HG03575 (cell line): ENCODE measurements around the gene UBE3D.
"Not testable (repeated sequence)": the region's sequence is repeated elsewhere in the genome, so short reads cannot be mapped to it uniquely, and the experiment has no call there.

Experiments used
- ATAC-seq: cut with Tn5 transposase; IDR thresholded peaks from one replicate; pipeline ENCODE4 v1.9.1; 2021; ENCODE audit not compliant: unreplicated experiment, insufficient number of reproducible peaks, low FRiP score; ENCODE audit errors: extremely low read depth

The UBE3D gene

DNA sequence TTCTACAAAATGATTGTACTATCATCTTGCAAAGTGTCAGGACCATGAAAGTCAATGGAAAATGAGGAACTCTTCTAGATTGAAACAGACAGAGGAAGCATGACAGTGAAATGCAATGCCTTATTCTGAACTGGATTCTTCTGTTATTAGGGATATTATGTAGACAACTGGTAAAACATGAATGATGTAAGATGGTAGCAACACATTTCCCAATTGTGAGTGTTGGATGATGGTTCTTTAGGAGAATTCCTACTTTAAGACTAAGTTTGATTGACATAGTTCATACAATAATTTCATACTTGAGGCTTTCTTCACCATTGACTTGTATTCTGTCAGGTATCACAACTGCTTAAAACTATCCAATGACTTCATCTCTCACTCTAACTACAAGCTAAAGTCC lies 4.5 kb downstream of the UBE3D start:
- no peak for ATAC-seq

DNA sequence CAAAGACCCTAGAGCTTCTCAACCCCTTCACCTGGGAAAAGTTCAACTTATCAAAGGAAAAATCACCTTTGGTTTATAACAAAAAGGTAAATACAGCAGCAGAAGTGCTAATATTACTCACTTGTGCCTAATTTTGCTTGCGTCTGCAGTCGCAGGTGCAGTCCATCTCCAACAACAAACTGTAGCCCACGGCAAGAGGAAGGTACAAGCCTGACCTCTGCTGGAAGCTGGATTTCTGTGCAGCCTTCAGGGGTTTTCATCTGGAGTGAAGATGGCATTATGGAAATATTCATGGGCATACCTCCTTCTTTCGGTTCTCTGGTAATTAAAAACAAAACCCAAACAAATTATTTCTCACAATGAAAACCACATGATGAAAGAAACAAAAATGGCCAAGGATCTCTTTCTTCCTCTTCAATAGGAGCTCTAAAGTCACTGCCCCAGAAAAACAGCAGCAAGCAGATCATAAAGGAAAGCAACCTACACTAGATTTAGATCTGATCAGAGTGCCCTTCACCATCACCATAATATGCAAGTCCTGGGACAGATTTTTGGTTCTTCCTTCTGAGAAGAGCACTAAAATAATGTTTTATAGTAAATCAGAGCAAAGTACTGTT lies 7.8 kb downstream of the UBE3D start:
- ATAC-seq: peak; percentile 80

DNA sequence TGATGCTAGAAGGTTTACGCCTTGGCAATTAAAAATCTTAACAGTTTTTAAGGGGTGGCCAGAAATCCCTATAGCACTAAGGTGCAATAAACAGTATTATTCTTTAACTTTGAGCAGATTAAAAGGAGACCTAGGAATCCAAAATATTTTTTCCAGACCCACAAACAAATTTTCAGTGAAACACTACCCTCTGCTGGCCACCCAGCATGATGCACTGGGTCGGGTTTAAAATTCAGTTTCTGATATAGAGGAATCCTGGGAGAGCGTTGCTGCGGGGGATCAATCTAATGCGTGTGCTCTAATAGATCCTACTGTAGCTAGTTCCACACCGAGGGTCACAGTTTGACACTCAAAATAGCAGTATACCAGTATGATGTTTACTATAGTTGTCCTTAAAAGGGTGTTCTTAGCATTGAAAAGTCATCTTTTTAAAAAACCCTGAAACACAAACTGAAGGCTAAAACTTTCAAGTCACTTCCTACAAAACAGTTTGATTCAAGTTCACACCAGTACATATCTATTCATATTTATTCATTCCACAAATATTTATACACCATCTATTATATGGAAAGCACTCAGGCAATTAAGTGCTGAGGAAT lies 10.2 kb downstream of the UBE3D start:
- no peak for ATAC-seq

- ATAC-seq: no peak
These were observed 12.0 kb downstream of the UBE3D start for GRCh38 chr6:83053678-83054077.

DNA sequence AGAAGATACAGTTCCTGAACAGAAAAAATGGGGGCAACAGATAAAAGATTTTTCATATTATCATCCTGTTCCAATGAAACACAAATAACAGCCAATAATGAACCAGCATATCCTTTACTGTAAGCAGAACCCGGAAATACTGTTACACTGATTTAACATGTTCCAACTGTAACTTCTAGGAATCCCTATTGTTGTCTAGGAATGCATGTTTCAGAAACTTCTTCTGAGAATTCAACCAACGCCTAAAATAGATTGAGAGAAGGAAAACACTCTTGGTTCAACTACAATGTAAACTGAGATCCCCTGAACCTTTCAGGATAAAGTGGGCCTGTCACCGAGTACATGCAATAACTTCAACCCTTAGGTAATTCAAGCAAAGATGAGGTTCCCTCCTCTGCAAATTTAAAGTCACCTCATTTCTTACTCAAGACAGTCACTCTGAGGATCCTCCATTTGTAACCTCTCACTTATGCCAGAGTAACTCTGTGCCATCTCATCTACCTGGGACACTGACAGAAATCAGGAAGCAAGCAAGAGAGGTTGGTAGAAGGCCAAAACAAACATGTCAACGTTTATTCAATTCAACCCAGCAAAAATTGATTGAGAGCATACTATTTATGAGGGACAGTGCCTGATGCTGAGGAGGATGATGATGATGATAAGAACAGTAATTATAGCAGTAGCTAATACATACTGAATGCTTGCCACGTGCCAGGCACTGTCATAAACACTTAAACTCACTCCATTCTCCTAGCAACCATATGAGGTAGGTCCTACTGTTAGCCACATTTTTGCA lies 14.1 kb downstream of the UBE3D start:
- ATAC-seq: no peak

DNA sequence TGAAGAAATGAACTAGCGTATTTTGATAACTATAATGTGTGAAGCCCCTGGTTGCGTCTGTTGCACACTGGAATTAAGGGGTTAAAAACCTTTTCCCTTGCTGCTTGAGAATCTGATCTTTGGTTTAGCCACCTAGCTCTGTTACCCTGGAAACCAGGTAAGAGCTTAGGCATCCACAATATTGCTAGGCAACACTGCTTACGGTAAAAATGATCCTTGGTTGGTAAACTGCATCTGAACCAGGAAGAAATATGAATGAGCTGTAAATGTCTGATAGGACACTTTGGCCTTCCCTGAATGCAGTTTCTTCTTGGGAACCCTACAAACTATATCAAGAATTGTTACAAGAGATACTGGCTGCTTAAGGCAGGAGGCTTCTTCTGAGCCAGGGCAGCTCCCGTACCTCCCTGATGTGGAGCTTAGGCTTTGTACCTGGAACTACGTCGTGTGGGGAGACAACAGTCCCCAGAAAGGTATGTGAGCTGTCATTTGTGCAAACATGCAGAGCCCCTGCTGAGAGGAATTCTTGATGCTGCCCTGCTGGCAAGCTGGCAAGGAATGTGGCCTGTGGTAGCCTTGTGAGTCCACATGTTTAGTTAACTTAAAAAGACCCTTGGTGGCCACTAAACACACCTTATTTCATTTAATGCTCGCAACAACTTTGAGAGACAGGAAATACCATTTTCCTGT lies 18.4 kb downstream of the UBE3D start:
- ATAC-seq: no peak

DNA sequence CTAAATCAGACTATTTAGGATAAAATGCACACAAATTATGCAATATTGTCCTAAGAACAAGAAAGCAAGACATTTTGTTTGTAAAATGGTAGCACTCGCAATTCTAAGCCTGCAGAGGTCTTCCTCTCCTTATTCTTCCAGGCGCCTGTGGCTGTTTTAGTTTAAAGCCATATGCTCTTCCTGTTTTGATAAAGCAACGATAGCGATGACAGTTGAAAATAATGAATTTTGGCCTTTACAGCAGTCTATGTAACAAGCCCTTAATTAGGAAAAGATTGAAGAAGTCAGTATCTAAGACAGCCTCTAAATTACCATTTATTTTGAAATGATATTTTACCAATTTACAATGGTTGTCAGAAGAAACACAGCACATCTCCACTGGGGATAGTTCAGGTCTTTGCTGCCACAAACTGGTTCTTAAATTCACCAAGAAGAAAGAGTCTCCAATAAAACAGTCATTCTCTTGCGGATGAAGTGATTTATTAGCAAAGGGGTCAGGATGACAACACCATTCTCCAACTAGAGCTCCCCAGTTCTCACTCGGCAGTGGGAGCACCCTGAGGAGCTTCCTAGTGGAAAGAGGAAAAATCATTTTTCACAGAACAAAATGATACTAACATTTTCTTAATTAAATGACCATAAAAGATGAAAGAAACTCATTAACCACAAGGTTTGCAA lies 21.4 kb downstream of the UBE3D start:
- ATAC-seq: no peak

- ATAC-seq: no peak
These were observed 23.1 kb downstream of the UBE3D start for GRCh38 chr6:83042467-83043053.

DNA sequence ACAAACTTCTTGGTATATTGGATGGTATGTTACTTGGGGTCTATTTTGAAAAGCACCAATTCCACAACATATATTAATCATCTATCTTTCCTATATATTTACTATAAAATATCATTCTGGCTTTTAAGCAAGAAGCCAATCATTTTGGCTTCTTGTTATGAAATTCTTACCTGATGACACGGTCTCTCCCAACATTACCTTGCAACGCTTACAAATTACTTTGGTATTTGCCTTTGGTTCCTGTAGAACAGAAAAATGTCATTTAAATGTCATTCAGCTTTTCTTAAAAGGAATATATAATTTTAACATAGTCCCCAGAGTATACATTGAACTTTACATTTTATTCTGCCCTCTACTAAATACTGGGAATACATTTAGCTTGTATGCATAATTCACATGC lies 27.4 kb downstream of the UBE3D start:
- no peak for ATAC-seq

GRCh38 chr6:83031689-83032088 lies 34.0 kb downstream of the UBE3D start:
- no peak for ATAC-seq

GRCh38 chr6:83019741-83020140 lies 45.9 kb downstream of the UBE3D start:
- no peak for ATAC-seq

DNA sequence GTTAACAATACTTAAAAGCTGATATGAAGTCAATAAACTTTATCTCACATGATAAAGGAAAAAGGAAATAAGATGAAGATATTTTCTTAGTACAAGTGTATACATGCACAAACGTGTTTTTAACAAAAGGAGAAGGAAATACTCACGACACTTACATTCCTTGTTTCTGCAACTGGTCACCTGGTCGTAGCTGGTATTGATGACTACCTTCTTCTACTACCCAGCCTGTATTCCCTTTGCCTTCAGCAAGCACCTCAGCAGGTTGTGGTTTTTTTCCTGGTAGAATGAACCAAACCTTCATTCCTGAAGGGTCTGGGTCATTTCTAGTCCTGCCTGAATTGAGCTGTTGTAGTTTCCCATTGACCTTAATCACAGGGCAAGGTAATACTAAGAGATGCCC lies 54.5 kb downstream of the UBE3D start:
- ATAC-seq: not testable (repeated sequence)

- no peak for ATAC-seq
These were observed 57.0 kb downstream of the UBE3D start for GRCh38 chr6:83008626-83009025.

DNA sequence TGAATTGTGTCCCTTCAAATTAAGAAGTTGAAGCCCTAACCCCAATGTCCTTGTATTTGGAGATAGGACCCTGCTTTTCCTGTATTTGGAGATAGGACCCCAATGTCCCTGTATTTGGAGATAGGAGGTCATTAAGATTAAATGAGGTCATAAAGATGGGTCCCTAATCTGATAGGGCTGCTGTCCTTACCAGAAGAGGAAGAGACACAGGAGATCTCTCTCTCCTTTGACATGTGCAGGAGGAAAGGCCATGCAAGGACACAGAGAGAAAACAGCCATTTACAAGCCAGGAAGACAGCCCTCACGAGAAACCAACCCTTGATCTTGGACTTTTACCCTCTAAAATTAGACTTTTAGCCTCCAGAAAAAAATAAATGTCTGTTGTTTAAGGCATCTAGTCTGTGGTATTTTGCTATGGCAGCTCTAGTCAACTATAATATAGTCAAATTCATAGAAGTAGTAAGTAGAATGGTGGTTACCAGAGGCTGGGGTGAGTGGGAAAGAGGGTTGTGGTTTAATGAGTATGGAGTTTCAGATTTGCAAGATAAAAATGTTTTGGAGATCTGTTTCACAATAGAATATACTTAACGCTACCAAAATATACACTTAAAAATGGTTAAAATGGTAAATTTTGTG lies 59.3 kb downstream of the UBE3D start:
- ATAC-seq: no peak

- no peak for ATAC-seq
These were observed 69.5 kb downstream of the UBE3D start for GRCh38 chr6:82996156-82996555.

GRCh38 chr6:82995066-82995465 lies 70.6 kb downstream of the UBE3D start:
- ATAC-seq: no peak

GRCh38 chr6:82989736-82990290 lies 75.8 kb downstream of the UBE3D start:
- ATAC-seq: no peak

DNA sequence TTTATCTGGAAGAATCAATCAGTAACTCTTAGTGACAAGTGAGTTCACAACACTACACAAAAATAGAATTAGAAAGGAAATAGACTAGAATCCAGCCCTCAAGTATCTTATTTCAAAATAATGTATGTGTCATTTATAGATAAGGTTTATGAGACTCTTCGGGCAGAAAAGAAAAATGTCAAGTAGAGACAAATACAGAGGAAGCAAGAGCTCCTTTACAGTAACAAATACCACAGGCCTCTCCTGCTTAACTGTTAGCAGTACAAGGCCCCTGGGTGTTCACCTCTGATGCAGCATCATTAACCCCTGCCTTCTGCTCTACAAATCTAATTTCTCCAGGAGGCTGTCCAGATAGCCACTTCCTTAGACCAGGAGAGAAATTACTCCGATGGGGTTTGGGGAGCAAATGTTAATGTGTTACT lies 76.7 kb downstream of the UBE3D start:
- ATAC-seq: no peak
